DND-41 (cell line): ENCODE results near the gene TBXAS1.

Source experiments
- ATAC-seq: fragments of 200-7000 bp; cut with Tn5 transposase; 3 replicates; pipeline ENCODE4 v1.9.1; 2021; ENCODE audit warnings: low read depth; ENCODE audit not compliant: insufficient read depth
- DNase-seq: peaks from one replicate; pipeline ENCODE4 v3.0.0-alpha.2; 2020
- H2AFZ ChIP-seq: 2 replicates; pipeline ENCODE4 v1.6.0; 2012; ENCODE audit warnings: low read depth, low read length
- H3K27ac ChIP-seq: 2 replicates; pipeline ENCODE4 v1.5.1; 2012; ENCODE audit warnings: low read length, inconsistent platforms
- H3K27me3 ChIP-seq: fragments of 200-600 bp; sonication (generic); 2 replicates; pipeline ENCODE4 v1.6.0; 2012; ENCODE audit warnings: low read length, mild to moderate bottlenecking, inconsistent platforms; ENCODE audit not compliant: insufficient read depth, poor library complexity
- H3K36me3 ChIP-seq: 2 replicates; pipeline ENCODE4 v1.5.1; 2012; ENCODE audit warnings: low read length, inconsistent platforms; ENCODE audit not compliant: insufficient read depth
- H3K4me1 ChIP-seq: 2 replicates; pipeline ENCODE4 v1.5.1; 2012; ENCODE audit warnings: mild to moderate bottlenecking, low read length; ENCODE audit not compliant: insufficient read depth
- H3K4me2 ChIP-seq: 2 replicates; pipeline ENCODE4 v1.6.0; 2012; ENCODE audit warnings: mild to moderate bottlenecking, moderate library complexity, low read length, inconsistent platforms; ENCODE audit not compliant: insufficient read depth
- H3K4me3 ChIP-seq, 2 experiments: fragments of 200-600 bp in 1 of 2; shearing (Covaris generic) in 1 of 2; 2 replicates each; pipeline ENCODE4 v1.5.1; 2012 to 2016; ENCODE audit warnings: inconsistent platforms in 2 of 2, low read length in 2 of 2, mild to moderate bottlenecking in 2 of 2, low read depth in 1 of 2, moderate library complexity in 1 of 2
- H3K79me2 ChIP-seq: 2 replicates; pipeline ENCODE4 v1.6.0; 2012; ENCODE audit warnings: low read length, inconsistent platforms; ENCODE audit not compliant: insufficient read depth
- H3K9ac ChIP-seq: 2 replicates; pipeline ENCODE4 v1.6.0; 2012; ENCODE audit warnings: low read depth, mild to moderate bottlenecking, inconsistent platforms, low read length, moderate library complexity
- H3K9me3 ChIP-seq: 2 replicates; pipeline ENCODE4 v1.5.1; 2012; ENCODE audit warnings: low read length, moderate library complexity, mild to moderate bottlenecking, inconsistent platforms; ENCODE audit not compliant: insufficient read depth, severe bottlenecking
- H4K20me1 ChIP-seq: 2 replicates; pipeline ENCODE4 v1.6.0; 2012; ENCODE audit warnings: low read length; ENCODE audit not compliant: insufficient read depth
- EZH2 ChIP-seq: IDR thresholded peaks from 3 replicates; pipeline ENCODE4 v1.6.1; 2012; ENCODE audit warnings: borderline replicate concordance, low read depth, mild to moderate bottlenecking, moderate library complexity, low read length, inconsistent platforms; ENCODE audit not compliant: severe bottlenecking
- TF ChIP-seq, protein P1 (sequence below): IDR thresholded peaks from 2 replicates; pipeline ENCODE4 v1.5.1; 2012; ENCODE audit warnings: borderline replicate concordance, low read length, moderate library complexity, mild to moderate bottlenecking; ENCODE audit not compliant: poor library complexity, severe bottlenecking; ENCODE audit errors: extremely low read depth

Gene TBXAS1

DNA sequence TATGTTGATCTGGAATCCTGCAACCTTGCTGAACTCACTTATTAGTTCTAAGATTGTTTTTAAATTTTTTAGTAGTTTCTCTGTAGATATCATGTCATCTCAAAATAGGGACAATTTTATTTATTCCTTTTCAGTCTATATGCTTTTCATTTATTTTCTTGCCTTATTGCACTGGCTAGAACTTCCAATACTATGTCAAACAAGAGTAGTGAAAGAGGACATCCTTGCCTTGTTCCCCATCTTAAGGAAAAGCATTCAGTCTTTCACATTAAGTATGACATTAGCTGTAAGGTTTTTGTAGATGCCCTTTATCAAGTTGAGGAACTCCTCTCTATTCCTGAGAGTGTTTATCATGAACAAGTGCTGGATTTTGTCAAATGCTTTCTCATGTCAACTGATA lies 77.8 kb downstream of the TBXAS1 start:
- Histone ChIP-seq H3K9me3 (no peaks in the 10 kb centered on the region), H3K79me2 (no peaks in the 10 kb centered on the region), H3K4me1 (no peaks in the 10 kb centered on the region), H3K27ac (no peak overlapping the region), H2AFZ (no peak overlapping the region), H3K9ac (no peak overlapping the region), H3K4me2 (no peak overlapping the region), H4K20me1 (no peaks in the 10 kb centered on the region), H3K36me3 (no peaks in the 10 kb centered on the region), H3K4me3 (no peak overlapping the region), H3K27me3 (no peaks in the 10 kb centered on the region)
- DNase-seq (no peak), ATAC-seq (no peak)
- TF ChIP-seq, protein P1, sequence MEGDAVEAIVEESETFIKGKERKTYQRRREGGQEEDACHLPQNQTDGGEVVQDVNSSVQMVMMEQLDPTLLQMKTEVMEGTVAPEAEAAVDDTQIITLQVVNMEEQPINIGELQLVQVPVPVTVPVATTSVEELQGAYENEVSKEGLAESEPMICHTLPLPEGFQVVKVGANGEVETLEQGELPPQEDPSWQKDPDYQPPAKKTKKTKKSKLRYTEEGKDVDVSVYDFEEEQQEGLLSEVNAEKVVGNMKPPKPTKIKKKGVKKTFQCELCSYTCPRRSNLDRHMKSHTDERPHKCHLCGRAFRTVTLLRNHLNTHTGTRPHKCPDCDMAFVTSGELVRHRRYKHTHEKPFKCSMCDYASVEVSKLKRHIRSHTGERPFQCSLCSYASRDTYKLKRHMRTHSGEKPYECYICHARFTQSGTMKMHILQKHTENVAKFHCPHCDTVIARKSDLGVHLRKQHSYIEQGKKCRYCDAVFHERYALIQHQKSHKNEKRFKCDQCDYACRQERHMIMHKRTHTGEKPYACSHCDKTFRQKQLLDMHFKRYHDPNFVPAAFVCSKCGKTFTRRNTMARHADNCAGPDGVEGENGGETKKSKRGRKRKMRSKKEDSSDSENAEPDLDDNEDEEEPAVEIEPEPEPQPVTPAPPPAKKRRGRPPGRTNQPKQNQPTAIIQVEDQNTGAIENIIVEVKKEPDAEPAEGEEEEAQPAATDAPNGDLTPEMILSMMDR = no peak
- TF ChIP-seq EZH2 = no peak

- Histone ChIP-seq H3K79me2 (no peaks in the 10 kb centered on the region), H4K20me1 (no peaks in the 10 kb centered on the region), H3K4me1 (no peaks in the 10 kb centered on the region), H3K4me2 (no peak overlapping the region), H3K4me3 (no peak overlapping the region), H3K27ac (no peak overlapping the region), H3K9ac (no peak overlapping the region), H3K9me3 (no peaks in the 10 kb centered on the region), H3K36me3 (no peaks in the 10 kb centered on the region), H3K27me3 (no peaks in the 10 kb centered on the region), H2AFZ (no peak overlapping the region)
- TF ChIP-seq EZH2 = no peak
- TF ChIP-seq, protein P1 = no peak
- no peak for DNase-seq
- no peak for ATAC-seq
Measured at GRCh38 chr7:139908792-139909191, 79.7 kb downstream of the TBXAS1 start.

- Histone ChIP-seq H3K4me2 (no peak overlapping the region), H3K4me1 (no peaks in the 10 kb centered on the region), H4K20me1 (no peaks in the 10 kb centered on the region), H3K9me3 (no peaks in the 10 kb centered on the region), H3K27ac (no peak overlapping the region), H3K4me3 (no peak overlapping the region), H3K79me2 (no peaks in the 10 kb centered on the region), H3K9ac (no peak overlapping the region), H3K36me3 (no peaks in the 10 kb centered on the region), H3K27me3 (no peaks in the 10 kb centered on the region), H2AFZ (no peak overlapping the region)
- no peak for TF ChIP-seq EZH2
- TF ChIP-seq, protein P1 = no peak
- DNase-seq (no peak), ATAC-seq (no peak)
Measured at GRCh38 chr7:139909379-139910050, 80.5 kb downstream of the TBXAS1 start.
